H9 (cell line): ENCODE results near the gene FDPS. TPM values are rescaled to one million over a fixed set of nuclear protein-coding genes. Genes with fewer than 3 reads are reported as not detected.

Experiments used
- DNase-seq: peaks from one replicate; pipeline ENCODE4 v3.0.0-alpha.2; 2017
- H2AFZ ChIP-seq: one replicate; pipeline ENCODE4 v1.6.1; 2013; ENCODE audit warnings: mild to moderate bottlenecking, low read length, control low read depth, moderate library complexity
- H2AK5ac ChIP-seq: 2 replicates; pipeline ENCODE4 v1.6.1; 2013; ENCODE audit warnings: low read length, control low read depth, mixed read lengths; ENCODE audit not compliant: insufficient read length
- H2BK120ac ChIP-seq: one replicate; pipeline ENCODE4 v1.6.1; 2013; ENCODE audit warnings: low read depth, mild to moderate bottlenecking, low read length, control low read depth, inconsistent platforms; ENCODE audit not compliant: poor library complexity, severe bottlenecking
- H2BK12ac ChIP-seq: 2 replicates; pipeline ENCODE4 v1.6.1; 2013; ENCODE audit warnings: low read length, control low read depth, mixed read lengths, low read depth; ENCODE audit not compliant: insufficient read length
- H2BK15ac ChIP-seq: 2 replicates; pipeline ENCODE4 v1.6.1; 2013; ENCODE audit warnings: low read depth, low read length, control low read depth
- H2BK20ac ChIP-seq: one replicate; pipeline ENCODE4 v1.6.1; 2013; ENCODE audit warnings: low read depth, mild to moderate bottlenecking, low read length, control low read depth, inconsistent platforms; ENCODE audit not compliant: poor library complexity, severe bottlenecking
- H2BK5ac ChIP-seq: 2 replicates; pipeline ENCODE4 v1.6.1; 2013; ENCODE audit warnings: low read length, control low read depth, mixed read lengths; ENCODE audit not compliant: insufficient read length
- H3K14ac ChIP-seq: 2 replicates; pipeline ENCODE4 v1.6.1; 2013; ENCODE audit warnings: low read length, control low read depth; ENCODE audit not compliant: insufficient read depth
- H3K18ac ChIP-seq: 2 replicates; pipeline ENCODE4 v1.6.1; 2013; ENCODE audit warnings: low read depth, mild to moderate bottlenecking, mixed read lengths, low read length, control low read depth; ENCODE audit not compliant: insufficient read length
- H3K23ac ChIP-seq: 2 replicates; pipeline ENCODE4 v1.6.1; 2013; ENCODE audit warnings: low read length, control low read depth, mixed read lengths, low read depth; ENCODE audit not compliant: insufficient read length
- H3K23me2 ChIP-seq: 2 replicates; pipeline ENCODE4 v1.6.1; 2013; ENCODE audit warnings: low read depth, mild to moderate bottlenecking, mixed read lengths, low read length, control low read depth; ENCODE audit not compliant: insufficient read length, poor library complexity, severe bottlenecking
- H3K27ac ChIP-seq: 2 replicates; pipeline ENCODE4 v1.5.1; 2013; ENCODE audit warnings: low read length, control low read depth, mixed read lengths, low read depth; ENCODE audit not compliant: insufficient read length
- H3K27me3 ChIP-seq: 2 replicates; pipeline ENCODE4 v1.6.1; 2013; ENCODE audit warnings: low read length, control low read depth, inconsistent platforms; ENCODE audit not compliant: insufficient read depth
- H3K4ac ChIP-seq: 2 replicates; pipeline ENCODE4 v1.6.1; 2013; ENCODE audit warnings: low read depth, mild to moderate bottlenecking, control low read depth, inconsistent platforms, low read length, moderate library complexity
- H3K4me1 ChIP-seq: 2 replicates; pipeline ENCODE4 v1.6.1; 2013; ENCODE audit warnings: low read length, control low read depth, inconsistent platforms; ENCODE audit not compliant: insufficient read depth
- H3K4me2 ChIP-seq: 2 replicates; pipeline ENCODE4 v1.6.1; 2013; ENCODE audit warnings: low read length, control low read depth, mixed read lengths; ENCODE audit not compliant: insufficient read length, insufficient read depth
- H3K56ac ChIP-seq: 2 replicates; pipeline ENCODE4 v1.6.1; 2013; ENCODE audit warnings: low read depth, mild to moderate bottlenecking, mixed read lengths, low read length, control low read depth; ENCODE audit not compliant: insufficient read length
- H3K79me1 ChIP-seq: 2 replicates; pipeline ENCODE4 v1.6.1; 2013; ENCODE audit warnings: low read depth, mild to moderate bottlenecking, moderate library complexity, low read length, control low read depth, inconsistent platforms; ENCODE audit not compliant: insufficient read depth, poor library complexity, severe bottlenecking
- H3K79me2 ChIP-seq: 2 replicates; pipeline ENCODE4 v1.6.1; 2013; ENCODE audit warnings: low read length, control low read depth, inconsistent platforms; ENCODE audit not compliant: insufficient read depth
- H3K9ac ChIP-seq: 2 replicates; pipeline ENCODE4 v1.6.1; 2013; ENCODE audit warnings: low read length, control low read depth, mixed read lengths; ENCODE audit not compliant: insufficient read length; ENCODE audit errors: extremely low read depth
- H3K9me3 ChIP-seq: one replicate; pipeline ENCODE4 v1.6.1; 2013; ENCODE audit warnings: low read depth, low read length, inconsistent platforms; ENCODE audit not compliant: control insufficient read depth
- H3T11ph ChIP-seq: one replicate; pipeline ENCODE4 v1.6.1; 2013; ENCODE audit warnings: mild to moderate bottlenecking, low read length, control low read depth, inconsistent platforms
- H4K20me1 ChIP-seq: one replicate; pipeline ENCODE4 v1.6.1; 2013; ENCODE audit not compliant: control insufficient read depth, insufficient read length, insufficient read depth
- H4K5ac ChIP-seq: 2 replicates; pipeline ENCODE4 v1.6.1; 2013; ENCODE audit warnings: low read depth, mild to moderate bottlenecking, mixed read lengths, low read length, control low read depth; ENCODE audit not compliant: insufficient read length
- H4K8ac ChIP-seq: replicated peaks from 2 replicates; pipeline ENCODE4 v1.6.1; 2013; ENCODE audit warnings: low read length, control low read depth, mixed read lengths, low read depth; ENCODE audit not compliant: insufficient read length
- H4K91ac ChIP-seq: 2 replicates; pipeline ENCODE4 v1.6.1; 2013; ENCODE audit warnings: low read depth, mild to moderate bottlenecking, moderate library complexity, mixed read lengths, low read length, control low read depth; ENCODE audit not compliant: insufficient read length
- H3K27ac Mint-ChIP-seq, 3 experiments: 2 replicates in 2 of 3; 3 replicates in 1 of 3; pipeline ENCODE4 v1.8.0; 2020 to 2021; ENCODE audit warnings: mixed read lengths in 3 of 3, mild to moderate bottlenecking in 1 of 3, moderate library complexity in 1 of 3
- H3K27me3 Mint-ChIP-seq: 2 replicates; pipeline ENCODE4 v1.8.0; 2021; ENCODE audit warnings: low read depth, mild to moderate bottlenecking, moderate library complexity, mixed read lengths
- H3K36me3 Mint-ChIP-seq, 3 experiments: 2 replicates in 2 of 3; 3 replicates in 1 of 3; pipeline ENCODE4 v1.8.0; 2020 to 2021; ENCODE audit warnings: low read depth in 3 of 3, mixed read lengths in 3 of 3; ENCODE audit not compliant: insufficient read depth in 1 of 3
- H3K4me1 Mint-ChIP-seq, 2 experiments: 2 replicates each; pipeline ENCODE4 v1.8.0; 2020; ENCODE audit warnings: mixed read lengths in 2 of 2
- H3K4me3 Mint-ChIP-seq, 2 experiments: 2 replicates in 1 of 2; 3 replicates in 1 of 2; pipeline ENCODE4 v1.8.0; 2020 to 2021; ENCODE audit warnings: mild to moderate bottlenecking in 2 of 2, mixed read lengths in 2 of 2, moderate library complexity in 1 of 2
- H3K9me3 Mint-ChIP-seq, 2 experiments: 2 replicates in 1 of 2; 3 replicates in 1 of 2; pipeline ENCODE4 v1.8.0; 2020; ENCODE audit warnings: mild to moderate bottlenecking in 2 of 2, mixed read lengths in 2 of 2, moderate library complexity in 1 of 2
- CTCF ChIP-seq: fragments of 200-600 bp; sonication (generic); conservative IDR thresholded peaks from 3 replicates; pipeline ENCODE4 v1.8.0; 2021; ENCODE audit warnings: antibody characterized with exemption, mild to moderate bottlenecking
- WGBS: extraction: QIAGEN DNeasy Blood & Tissue Kit; methylation state at CpG from one replicate; pipeline ENCODE4 v1.1.7; 2013; ENCODE audit warnings: missing lambda C conversion rate, low lambda C conversion rate, mixed read lengths; ENCODE audit not compliant: insufficient read length; ENCODE audit errors: extremely low coverage; 5-methylcytosine and 5-hydroxymethylcytosine counted together
- total RNA-seq: library from RNA; stranded (reverse); gene quantifications from 2 replicates; pipeline ENCODE4 v1.2.1, GENCODE V29; 2021

The FDPS gene
- total RNA-seq, 1 experiment from 2014 or later, result 273 TPM

DNA sequence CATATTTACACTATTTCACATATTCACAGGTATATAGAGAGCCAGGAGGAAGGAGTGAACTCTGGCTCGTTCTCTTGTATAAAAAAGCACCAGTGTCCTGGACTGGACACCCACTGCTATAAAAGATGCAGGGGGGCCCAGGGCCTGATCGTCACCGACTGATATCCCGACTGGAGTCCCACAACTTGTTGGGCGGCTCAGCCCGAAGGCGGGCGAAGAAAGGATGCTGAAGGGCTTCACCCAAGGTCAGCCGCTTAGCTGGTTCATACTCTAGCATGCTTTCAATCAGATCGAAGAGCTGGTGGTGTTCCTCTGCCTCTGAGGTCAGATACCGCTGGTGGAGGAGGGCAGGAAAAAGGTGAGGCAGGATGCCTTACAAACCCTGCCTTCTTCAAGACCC is 45.6 kb upstream of the FDPS start:
- Histone ChIP-seq H4K8ac (no peak overlapping the region), H3K23me2 (peaks cover 10% of the 10 kb centered on the region), H3K9ac (no peak overlapping the region), H2BK120ac (no peak overlapping the region), H4K91ac (no peak overlapping the region), H3K4me2 (no peak overlapping the region), H3T11ph (no peak overlapping the region), H2BK5ac (no peak overlapping the region), H2BK12ac (no peak overlapping the region), H3K9me3 (no peaks in the 10 kb centered on the region), H4K20me1 (no peaks in the 10 kb centered on the region), H3K18ac (no peak overlapping the region), H2BK15ac (no peak overlapping the region), H3K79me1 (no peaks in the 10 kb centered on the region), H2AFZ (no peak overlapping the region), H3K56ac (no peak overlapping the region), H3K4ac (no peak overlapping the region), H3K27me3 (no peaks in the 10 kb centered on the region), H2BK20ac (no peak overlapping the region), H3K27ac (no peak overlapping the region), H3K4me1 (0 out of 2 replicates have a peak, but pooled peaks cover 3% of the 10 kb centered on the region), H2AK5ac (no peak overlapping the region), H3K23ac (no peak overlapping the region), H4K5ac (no peak overlapping the region), H3K79me2 (no peaks in the 10 kb centered on the region), H3K14ac (no peak overlapping the region)
- Mint-ChIP-seq H3K36me3 (peaks cover 49 to 78% (median 70%) of the 10 kb centered on the region in 3 experiments; a peak in 6 of 7 replicates), H3K27ac (peak overlapping the region in 2 of 3 experiments; percentile 10 to 34; a peak in 2 of 7 replicates), H3K27me3 (peaks cover 2% of the 10 kb centered on the region; the same call in 1 of the 2 replicates), H3K4me1 (peaks cover 13 to 14% of the 10 kb centered on the region in 2 experiments), H3K9me3 (no peaks in the 10 kb centered on the region; a peak in 1 of 5 replicates), H3K4me3 (peak overlapping the region in 1 of 2 experiments; percentile 95; a peak in 2 of 5 replicates)
- DNase-seq, result no peak
- WGBS, result no CpG with 5 or more reads among the region's 11 CpGs
- no peak for TF ChIP-seq CTCF
